ENCODE results near the gene ZNF410. TPM values are rescaled to one million over a fixed set of nuclear protein-coding genes. Genes with fewer than 3 reads are reported as not detected.
"Not testable (repeated sequence)": the region's sequence is repeated elsewhere in the genome, so short reads cannot be mapped to it uniquely, and the experiment has no call there.

Gene ZNF410
- total RNA-seq, 1 experiment from 2014 or later = 73.8 TPM

DNA sequence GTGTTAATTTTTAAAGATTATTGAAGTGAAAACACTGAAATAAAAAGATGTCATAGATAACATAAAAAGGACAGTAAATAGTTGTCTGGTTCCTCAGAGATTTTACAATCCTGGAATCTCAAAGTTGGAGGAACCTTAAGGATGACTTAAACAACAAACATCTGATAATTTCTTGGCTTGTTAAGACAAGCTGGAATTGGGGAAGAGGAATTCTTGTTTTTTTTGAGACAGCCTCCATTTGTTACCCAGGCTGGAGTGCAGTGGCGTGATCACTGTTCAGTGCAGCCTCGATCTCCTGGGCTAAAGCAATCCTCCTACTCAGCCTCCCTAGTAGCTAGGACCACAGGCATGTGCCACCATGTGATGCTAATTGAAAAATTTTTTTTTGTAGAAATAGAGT lies 2.3 kb downstream of the ZNF410 start:
- H4K20me1 ChIP-seq (ENCODE audit: insufficient read depth, low read depth, low read length) = peaks cover 9% of the 10 kb centered on the region; the same call in 1 of the 2 replicates
- no peaks in the 10 kb centered on the region for H3K9me3 ChIP-seq (ENCODE audit: low read length)
- no peaks in the 10 kb centered on the region for H3K9me2 ChIP-seq (replicated peaks; ENCODE audit: insufficient read depth, low read length)
- H2AFZ ChIP-seq (ENCODE audit: low read length) = no peak overlapping the region
- H3K4me3 ChIP-seq (ENCODE audit: low read length) = peak overlapping the region; percentile 85
- H3K4me1 ChIP-seq (ENCODE audit: low read length) = peaks cover 36% of the 10 kb centered on the region
- H3K9ac ChIP-seq (ENCODE audit: low read length) = peak overlapping the region; percentile 89; the same call in 1 of the 2 replicates
- peak overlapping the region; percentile 81; the same call in 1 of the 2 replicates for H3K27ac ChIP-seq (ENCODE audit: low read length)
- peak overlapping the region; percentile 76 for H3K4me2 ChIP-seq (ENCODE audit: low read depth, low read length, poor library complexity, severe bottlenecking)
- H3K79me2 ChIP-seq (ENCODE audit: low read length) = peaks cover 91% of the 10 kb centered on the region
- H3K36me3 ChIP-seq (ENCODE audit: insufficient read depth, low read length) = peaks cover 18% of the 10 kb centered on the region
- no peak for DNase-seq
- no peaks in the 10 kb centered on the region for H3K27me3 ChIP-seq (ENCODE audit: low read length)

DNA sequence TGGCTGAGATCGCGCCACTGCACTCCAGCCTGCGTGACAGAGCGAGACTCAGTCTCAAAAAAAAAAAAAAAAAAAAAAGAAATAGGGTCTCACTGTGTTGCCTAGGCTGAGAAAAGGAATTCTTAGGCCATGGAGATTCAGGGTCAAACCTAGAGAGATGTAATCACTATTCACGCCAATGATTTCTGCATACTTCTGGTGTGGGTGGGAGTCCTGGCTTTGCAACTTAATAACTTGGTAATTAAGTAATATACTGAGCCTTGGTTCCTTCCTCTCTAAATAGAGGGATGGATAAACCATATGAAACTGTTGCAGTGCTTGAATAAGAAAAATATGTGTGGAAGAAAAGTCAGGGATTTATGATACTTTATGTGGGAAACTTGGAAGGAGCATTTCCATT lies 2.7 kb downstream of the ZNF410 start:
- H3K9ac ChIP-seq (ENCODE audit: low read length) = no peak overlapping the region
- peaks cover 9% of the 10 kb centered on the region; the same call in 1 of the 2 replicates for H4K20me1 ChIP-seq (ENCODE audit: insufficient read depth, low read depth, low read length)
- peak overlapping the region; percentile 76 for H3K4me2 ChIP-seq (ENCODE audit: low read depth, low read length, poor library complexity, severe bottlenecking)
- DNase-seq = no peak
- H3K36me3 ChIP-seq (ENCODE audit: insufficient read depth, low read length) = peaks cover 21% of the 10 kb centered on the region
- no peak overlapping the region for H3K27ac ChIP-seq (ENCODE audit: low read length)
- H3K4me1 ChIP-seq (ENCODE audit: low read length) = peaks cover 32% of the 10 kb centered on the region
- no peaks in the 10 kb centered on the region for H3K9me2 ChIP-seq (replicated peaks; ENCODE audit: insufficient read depth, low read length)
- H3K79me2 ChIP-seq (ENCODE audit: low read length) = peaks cover 94% of the 10 kb centered on the region
- H2AFZ ChIP-seq (ENCODE audit: low read length) = no peak overlapping the region
- no peaks in the 10 kb centered on the region for H3K9me3 ChIP-seq (ENCODE audit: low read length)
- no peaks in the 10 kb centered on the region for H3K27me3 ChIP-seq (ENCODE audit: low read length)
- no peak overlapping the region for H3K4me3 ChIP-seq (ENCODE audit: low read length)

DNA sequence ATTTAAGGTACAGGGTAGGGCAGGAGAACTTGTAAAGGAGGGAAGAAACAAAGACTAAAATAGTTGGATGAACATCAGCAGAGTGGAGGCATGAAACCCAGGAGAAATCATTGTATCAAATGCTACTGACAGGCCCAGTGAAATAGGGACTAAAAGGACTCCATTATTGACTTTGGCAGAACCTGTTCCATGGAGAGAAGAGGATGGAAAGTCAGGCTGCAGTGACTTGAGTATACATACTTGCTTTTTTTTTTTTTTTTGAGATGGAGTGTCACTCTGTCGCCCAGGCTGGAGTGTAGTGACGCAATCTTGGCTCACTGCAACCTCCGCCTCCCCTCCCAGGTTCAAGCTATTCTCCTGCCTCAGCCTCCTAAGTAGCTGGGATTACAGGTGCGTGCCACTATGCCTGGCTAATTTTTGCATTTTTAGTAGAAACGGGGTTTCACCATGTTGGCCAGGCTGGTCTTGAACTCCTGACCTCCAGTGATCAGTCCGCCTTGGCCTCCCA lies 7.6 kb downstream of the ZNF410 start:
- Histone ChIP-seq H3K79me2 (ENCODE audit: low read length) (peaks cover 79% of the 10 kb centered on the region), H3K36me3 (ENCODE audit: insufficient read depth, low read length) (peaks cover 58% of the 10 kb centered on the region)
- not testable (repeated sequence) for H3K4me2 ChIP-seq (ENCODE audit: low read depth, low read length, poor library complexity, severe bottlenecking); DNase-seq; H3K27ac ChIP-seq (ENCODE audit: low read length); H3K27me3 ChIP-seq (ENCODE audit: low read length); H4K20me1 ChIP-seq (ENCODE audit: insufficient read depth, low read depth, low read length); H3K9me2 ChIP-seq (replicated peaks; ENCODE audit: insufficient read depth, low read length); H3K4me1 ChIP-seq (ENCODE audit: low read length); H3K9ac ChIP-seq (ENCODE audit: low read length); H3K9me3 ChIP-seq (ENCODE audit: low read length); H3K4me3 ChIP-seq (ENCODE audit: low read length); H2AFZ ChIP-seq (ENCODE audit: low read length)

DNA sequence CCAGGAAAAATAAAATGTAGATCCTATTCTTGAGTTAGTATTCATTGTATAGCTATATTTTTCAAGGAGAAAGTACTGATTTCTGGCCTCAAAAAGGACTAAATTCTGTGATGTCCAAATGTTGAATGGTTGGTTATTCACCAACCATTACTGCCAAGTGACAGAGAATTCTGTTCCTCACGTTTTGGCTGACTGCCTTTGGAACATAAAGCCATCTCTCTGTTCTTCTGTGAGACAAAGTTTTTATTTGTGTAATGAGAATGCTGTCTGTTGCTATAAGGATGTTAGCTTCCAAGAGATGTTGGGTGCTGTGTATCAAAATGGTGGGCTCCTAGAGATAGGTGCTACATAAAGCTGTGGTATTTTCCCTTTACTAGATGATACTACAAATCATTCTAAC lies 9.3 kb downstream of the ZNF410 start:
- Histone ChIP-seq H3K4me3 (ENCODE audit: low read length) (no peak overlapping the region), H2AFZ (ENCODE audit: low read length) (no peak overlapping the region), H3K9ac (ENCODE audit: low read length) (no peak overlapping the region), H3K79me2 (ENCODE audit: low read length) (peaks cover 68% of the 10 kb centered on the region), H3K4me2 (ENCODE audit: low read depth, low read length, poor library complexity, severe bottlenecking) (no peak overlapping the region), H3K9me2 (replicated peaks; ENCODE audit: insufficient read depth, low read length) (no peaks in the 10 kb centered on the region), H3K27me3 (ENCODE audit: low read length) (no peaks in the 10 kb centered on the region), H3K36me3 (ENCODE audit: insufficient read depth, low read length) (peaks cover 68% of the 10 kb centered on the region), H3K27ac (ENCODE audit: low read length) (no peak overlapping the region), H4K20me1 (ENCODE audit: insufficient read depth, low read depth, low read length) (no peaks in the 10 kb centered on the region), H3K4me1 (ENCODE audit: low read length) (no peaks in the 10 kb centered on the region), H3K9me3 (ENCODE audit: low read length) (no peaks in the 10 kb centered on the region)
- DNase-seq = no peak

DNA sequence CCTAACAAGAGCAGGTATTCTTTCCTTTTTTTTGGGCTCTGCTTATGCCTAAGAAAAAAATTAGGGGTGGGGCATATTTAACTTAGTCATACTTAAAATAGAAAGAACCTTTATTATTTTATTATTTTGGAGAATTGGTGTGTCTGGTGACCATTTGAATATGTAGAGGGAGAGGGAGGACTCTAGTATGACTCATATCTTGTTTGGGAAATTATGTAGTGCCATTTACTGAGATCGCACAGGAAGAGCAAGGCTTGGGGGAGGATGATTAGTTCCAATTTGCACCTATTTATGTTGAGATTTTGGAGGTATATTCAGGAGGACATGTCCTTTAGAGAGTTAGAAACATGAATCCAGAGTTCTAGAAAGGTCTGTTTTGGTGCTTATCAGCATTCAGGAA lies 9.9 kb downstream of the ZNF410 start:
- DNase-seq = no peak
- no peak overlapping the region for H2AFZ ChIP-seq (ENCODE audit: low read length)
- H3K4me2 ChIP-seq (ENCODE audit: low read depth, low read length, poor library complexity, severe bottlenecking) = no peak overlapping the region
- H3K27me3 ChIP-seq (ENCODE audit: low read length) = no peaks in the 10 kb centered on the region
- no peaks in the 10 kb centered on the region for H3K9me3 ChIP-seq (ENCODE audit: low read length)
- H3K79me2 ChIP-seq (ENCODE audit: low read length) = peaks cover 65% of the 10 kb centered on the region
- peaks cover 71% of the 10 kb centered on the region for H3K36me3 ChIP-seq (ENCODE audit: insufficient read depth, low read length)
- H4K20me1 ChIP-seq (ENCODE audit: insufficient read depth, low read depth, low read length) = no peaks in the 10 kb centered on the region
- H3K27ac ChIP-seq (ENCODE audit: low read length) = no peak overlapping the region
- no peaks in the 10 kb centered on the region for H3K9me2 ChIP-seq (replicated peaks; ENCODE audit: insufficient read depth, low read length)
- H3K9ac ChIP-seq (ENCODE audit: low read length) = no peak overlapping the region
- no peaks in the 10 kb centered on the region for H3K4me1 ChIP-seq (ENCODE audit: low read length)
- H3K4me3 ChIP-seq (ENCODE audit: low read length) = no peak overlapping the region

DNA sequence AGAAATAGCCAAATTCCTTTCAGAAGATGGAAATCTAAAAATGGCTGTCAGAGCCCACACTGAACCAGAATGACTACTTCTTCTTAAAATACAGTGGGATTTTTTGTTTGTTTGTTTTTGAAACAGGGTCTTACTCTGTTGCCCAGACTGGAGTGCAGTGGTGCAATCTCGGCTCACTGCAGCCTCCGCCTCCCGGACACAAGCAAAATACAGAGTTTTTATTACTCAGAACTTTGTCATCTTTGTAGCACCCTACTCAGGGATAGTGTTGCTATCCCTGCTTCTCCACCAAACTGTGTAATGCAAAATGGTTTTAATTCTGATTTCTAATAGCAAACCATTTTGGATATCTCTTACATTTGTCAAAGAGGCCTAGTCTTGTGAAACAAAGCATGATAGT lies 16.4 kb downstream of the ZNF410 start:
- H3K27me3 ChIP-seq (ENCODE audit: low read length) = no peaks in the 10 kb centered on the region
- no peak overlapping the region for H2AFZ ChIP-seq (ENCODE audit: low read length)
- DNase-seq = no peak
- no peak overlapping the region for H3K9ac ChIP-seq (ENCODE audit: low read length)
- no peak overlapping the region for H3K27ac ChIP-seq (ENCODE audit: low read length)
- H3K36me3 ChIP-seq (ENCODE audit: insufficient read depth, low read length) = peaks cover 60% of the 10 kb centered on the region
- peaks cover 31% of the 10 kb centered on the region for H3K79me2 ChIP-seq (ENCODE audit: low read length)
- H3K9me3 ChIP-seq (ENCODE audit: low read length) = no peaks in the 10 kb centered on the region
- H4K20me1 ChIP-seq (ENCODE audit: insufficient read depth, low read depth, low read length) = no peaks in the 10 kb centered on the region
- no peak overlapping the region for H3K4me3 ChIP-seq (ENCODE audit: low read length)
- H3K9me2 ChIP-seq (replicated peaks; ENCODE audit: insufficient read depth, low read length) = no peaks in the 10 kb centered on the region
- no peak overlapping the region for H3K4me2 ChIP-seq (ENCODE audit: low read depth, low read length, poor library complexity, severe bottlenecking)
- no peaks in the 10 kb centered on the region for H3K4me1 ChIP-seq (ENCODE audit: low read length)

DNA sequence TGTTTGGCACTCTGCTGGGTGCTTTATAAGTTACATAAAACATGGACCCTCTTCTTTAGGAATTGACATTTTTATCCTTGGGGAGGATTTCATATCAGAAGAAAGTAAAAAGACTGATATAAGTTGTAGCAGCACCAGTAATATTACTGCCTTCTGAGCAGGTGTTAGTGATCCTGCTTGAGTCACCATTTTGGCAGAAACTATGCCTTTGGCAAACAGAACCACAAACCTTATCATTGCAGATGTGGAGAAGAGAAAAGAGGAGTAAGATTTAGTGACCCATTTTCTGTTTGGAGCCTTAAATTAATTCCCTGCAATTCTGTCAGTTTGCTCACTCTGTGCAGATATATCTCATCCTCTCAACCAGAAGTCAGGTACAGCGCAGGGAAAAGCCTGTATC lies 23.0 kb downstream of the ZNF410 start:
- Histone ChIP-seq H3K27ac (ENCODE audit: low read length) (no peak overlapping the region), H3K79me2 (ENCODE audit: low read length) (peaks cover 51% of the 10 kb centered on the region), H3K9me2 (replicated peaks; ENCODE audit: insufficient read depth, low read length) (no peaks in the 10 kb centered on the region), H3K9me3 (ENCODE audit: low read length) (no peaks in the 10 kb centered on the region), H3K4me3 (ENCODE audit: low read length) (no peak overlapping the region), H3K27me3 (ENCODE audit: low read length) (no peaks in the 10 kb centered on the region), H3K9ac (ENCODE audit: low read length) (no peak overlapping the region), H3K4me1 (ENCODE audit: low read length) (no peaks in the 10 kb centered on the region), H2AFZ (ENCODE audit: low read length) (no peak overlapping the region), H3K4me2 (ENCODE audit: low read depth, low read length, poor library complexity, severe bottlenecking) (no peak overlapping the region), H4K20me1 (ENCODE audit: insufficient read depth, low read depth, low read length) (no peaks in the 10 kb centered on the region), H3K36me3 (ENCODE audit: insufficient read depth, low read length) (peaks cover 79% of the 10 kb centered on the region)
- no peak for DNase-seq

DNA sequence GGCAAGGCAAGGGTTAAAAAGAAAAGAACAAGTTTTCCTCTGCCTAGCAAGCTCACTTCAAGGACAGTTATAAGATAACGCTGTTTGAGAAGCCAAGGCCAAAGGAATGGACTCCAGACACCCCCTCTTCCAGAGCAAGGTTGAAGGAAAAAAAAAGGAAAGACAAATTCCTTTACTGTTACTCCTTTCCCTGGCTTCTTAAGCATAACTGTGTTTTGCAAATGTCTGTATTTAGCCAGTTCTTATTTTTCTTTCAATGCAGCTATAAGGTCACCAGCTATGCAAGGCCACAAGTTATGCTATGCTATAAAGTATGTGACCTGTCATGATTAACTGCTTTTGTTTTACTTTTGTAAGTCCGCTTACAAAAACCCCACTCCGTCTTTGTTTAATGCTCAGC lies 26.6 kb downstream of the ZNF410 start:
- H3K4me3 ChIP-seq (ENCODE audit: low read length) = no peak overlapping the region
- no peak overlapping the region for H3K4me2 ChIP-seq (ENCODE audit: low read depth, low read length, poor library complexity, severe bottlenecking)
- no peaks in the 10 kb centered on the region for H4K20me1 ChIP-seq (ENCODE audit: insufficient read depth, low read depth, low read length)
- H3K4me1 ChIP-seq (ENCODE audit: low read length) = no peaks in the 10 kb centered on the region
- peaks cover 61% of the 10 kb centered on the region for H3K79me2 ChIP-seq (ENCODE audit: low read length)
- H2AFZ ChIP-seq (ENCODE audit: low read length) = no peak overlapping the region
- H3K27ac ChIP-seq (ENCODE audit: low read length) = no peak overlapping the region
- no peak overlapping the region for H3K9ac ChIP-seq (ENCODE audit: low read length)
- DNase-seq = no peak
- H3K27me3 ChIP-seq (ENCODE audit: low read length) = no peaks in the 10 kb centered on the region
- peaks cover 74% of the 10 kb centered on the region for H3K36me3 ChIP-seq (ENCODE audit: insufficient read depth, low read length)
- H3K9me3 ChIP-seq (ENCODE audit: low read length) = no peaks in the 10 kb centered on the region
- no peaks in the 10 kb centered on the region for H3K9me2 ChIP-seq (replicated peaks; ENCODE audit: insufficient read depth, low read length)

DNA sequence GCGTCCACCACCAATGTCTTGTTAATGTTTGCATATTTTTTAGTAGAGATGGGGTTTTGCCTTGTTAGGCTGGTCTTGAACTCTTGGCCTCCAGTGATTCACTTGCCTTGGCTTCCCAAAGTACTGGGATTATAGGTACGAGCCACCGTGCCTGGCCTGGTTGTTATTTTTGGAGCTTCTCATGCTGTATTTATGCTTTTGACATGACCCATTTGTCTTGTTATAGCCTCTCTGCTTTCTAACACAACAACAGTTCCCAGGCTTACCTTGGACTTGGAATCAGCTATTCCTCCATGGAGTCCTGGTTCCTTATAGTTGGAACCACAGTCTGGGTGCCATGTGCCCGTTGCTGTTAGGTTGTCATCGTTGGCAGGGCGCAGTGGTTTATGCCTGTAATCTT lies 29.7 kb downstream of the ZNF410 start:
- Histone ChIP-seq H4K20me1 (ENCODE audit: insufficient read depth, low read depth, low read length) (peaks cover 9% of the 10 kb centered on the region; the same call in 1 of the 2 replicates), H3K4me1 (ENCODE audit: low read length) (no peaks in the 10 kb centered on the region), H3K9ac (ENCODE audit: low read length) (no peak overlapping the region), H3K4me2 (ENCODE audit: low read depth, low read length, poor library complexity, severe bottlenecking) (no peak overlapping the region), H3K36me3 (ENCODE audit: insufficient read depth, low read length) (peaks cover 66% of the 10 kb centered on the region), H3K27ac (ENCODE audit: low read length) (no peak overlapping the region), H3K4me3 (ENCODE audit: low read length) (no peak overlapping the region), H3K27me3 (ENCODE audit: low read length) (no peaks in the 10 kb centered on the region), H3K9me2 (replicated peaks; ENCODE audit: insufficient read depth, low read length) (no peaks in the 10 kb centered on the region), H3K9me3 (ENCODE audit: low read length) (no peaks in the 10 kb centered on the region), H3K79me2 (ENCODE audit: low read length) (peaks cover 69% of the 10 kb centered on the region), H2AFZ (ENCODE audit: low read length) (no peak overlapping the region)
- no peak for DNase-seq

Measured in Karpas-422 (cell line).